H7 (cell line): ENCODE data around the gene ALDH2. TPM values are rescaled to one million over a fixed set of nuclear protein-coding genes. Genes with fewer than 3 reads are reported as not detected.
"Not testable (repeated sequence)": the region's sequence is repeated elsewhere in the genome, so short reads cannot be mapped to it uniquely, and the experiment has no call there.

Experiments used
- DNase-seq: peaks from one replicate; pipeline ENCODE4 v3.0.0; 2012
- H3K27me3 ChIP-seq: 2 replicates; pipeline ENCODE4 v1.6.0; 2011; ENCODE audit warnings: mild to moderate bottlenecking, low read length; ENCODE audit not compliant: control insufficient read depth, insufficient read depth
- H3K36me3 ChIP-seq: replicated peaks from 2 replicates; pipeline ENCODE4 v1.5.1; 2011; ENCODE audit warnings: low read length; ENCODE audit not compliant: control insufficient read depth, insufficient read depth
- H3K4me3 ChIP-seq: 2 replicates; pipeline ENCODE4 v1.5.1; 2011; ENCODE audit warnings: low read depth, mild to moderate bottlenecking, control low read depth, low read length, moderate library complexity; ENCODE audit not compliant: insufficient read depth
- total RNA-seq: library from RNA; depleted of rRNA; stranded (reverse); fragments of >200 nt; shearing (Covaris generic); gene quantifications from 2 replicates; pipeline ENCODE4 v1.2.3, GENCODE V29; 2014

The ALDH2 gene
- total RNA-seq, 1 experiment from 2014 or later, result 55.9 TPM

- Histone ChIP-seq H3K4me3 (no peak overlapping the region), H3K27me3 (no peaks in the 10 kb centered on the region), H3K36me3 (peaks cover 23% of the 10 kb centered on the region)
- no peak for DNase-seq
Measured at GRCh38 chr12:111788178-111788654, 21.5 kb downstream of the ALDH2 start.

- DNase-seq, result no peak
- peaks cover 17% of the 10 kb centered on the region for H3K36me3 ChIP-seq
- no peaks in the 10 kb centered on the region for H3K27me3 ChIP-seq
- no peak overlapping the region for H3K4me3 ChIP-seq
Measured at GRCh38 chr12:111789779-111790178, 23.0 kb downstream of the ALDH2 start.

GRCh38 chr12:111791507-111791906 lies 24.8 kb downstream of the ALDH2 start:
- DNase-seq, result no peak
- Histone ChIP-seq H3K36me3 (peaks cover 14% of the 10 kb centered on the region), H3K27me3 (no peaks in the 10 kb centered on the region), H3K4me3 (no peak overlapping the region)

- Histone ChIP-seq H3K4me3 (no peak overlapping the region), H3K27me3 (no peaks in the 10 kb centered on the region), H3K36me3 (peaks cover 14% of the 10 kb centered on the region)
- DNase-seq, result no peak
Measured at GRCh38 chr12:111792155-111792855, 25.6 kb downstream of the ALDH2 start.

GRCh38 chr12:111792856-111793235 lies 26.1 kb downstream of the ALDH2 start:
- Histone ChIP-seq H3K27me3 (no peaks in the 10 kb centered on the region), H3K36me3 (peaks cover 14% of the 10 kb centered on the region), H3K4me3 (no peak overlapping the region)
- no peak for DNase-seq

- peaks cover 11% of the 10 kb centered on the region for H3K36me3 ChIP-seq
- no peaks in the 10 kb centered on the region for H3K27me3 ChIP-seq
Measured at GRCh38 chr12:111798182-111798581, 31.4 kb downstream of the ALDH2 start.

GRCh38 chr12:111799758-111800157 lies 33.0 kb downstream of the ALDH2 start:
- H3K36me3 ChIP-seq, result peaks cover 14% of the 10 kb centered on the region
- H3K27me3 ChIP-seq, result no peaks in the 10 kb centered on the region
- DNase-seq, result no peak
- H3K4me3 ChIP-seq, result no peak overlapping the region

More at GRCh38 chr12:111798182-111798581, 31.4 kb downstream of the ALDH2 start:
- DNase-seq, result no peak
- H3K4me3 ChIP-seq, result no peak overlapping the region

- DNase-seq, result no peak
- H3K4me3 ChIP-seq, result no peak overlapping the region
- H3K36me3 ChIP-seq, result peaks cover 14% of the 10 kb centered on the region
- H3K27me3 ChIP-seq, result no peaks in the 10 kb centered on the region
Measured at GRCh38 chr12:111803038-111803626, 36.4 kb downstream of the ALDH2 start.

GRCh38 chr12:111803851-111804250 lies 37.1 kb downstream of the ALDH2 start:
- no peak for DNase-seq
- H3K36me3 ChIP-seq, result peaks cover 13% of the 10 kb centered on the region
- no peaks in the 10 kb centered on the region for H3K27me3 ChIP-seq
- H3K4me3 ChIP-seq, result no peak overlapping the region

GRCh38 chr12:111806304-111806703 lies 39.6 kb downstream of the ALDH2 start:
- no peaks in the 10 kb centered on the region for H3K27me3 ChIP-seq
- H3K4me3 ChIP-seq, result no peak overlapping the region
- DNase-seq, result no peak
- H3K36me3 ChIP-seq, result peaks cover 5% of the 10 kb centered on the region

- H3K27me3 ChIP-seq, result no peaks in the 10 kb centered on the region
- DNase-seq, result no peak
- no peak overlapping the region for H3K4me3 ChIP-seq
- H3K36me3 ChIP-seq, result peaks cover 5% of the 10 kb centered on the region
Measured at GRCh38 chr12:111807232-111807631, 40.5 kb downstream of the ALDH2 start.

- no peaks in the 10 kb centered on the region for H3K27me3 ChIP-seq
- H3K36me3 ChIP-seq, result no peaks in the 10 kb centered on the region; the same call in 1 of the 2 replicates
- no peak overlapping the region for H3K4me3 ChIP-seq
- DNase-seq, result peak; percentile 83
Measured at GRCh38 chr12:111812881-111813741, 46.4 kb downstream of the ALDH2 start.

- H3K4me3 ChIP-seq, result no peak overlapping the region
- H3K27me3 ChIP-seq, result no peaks in the 10 kb centered on the region
- DNase-seq, result no peak
- no peaks in the 10 kb centered on the region for H3K36me3 ChIP-seq
Measured at GRCh38 chr12:111816065-111816615, 49.4 kb downstream of the ALDH2 start.

- not testable (repeated sequence) for H3K4me3 ChIP-seq, DNase-seq, H3K27me3 ChIP-seq, H3K36me3 ChIP-seq
Measured at GRCh38 chr12:111816898-111817297, 50.2 kb downstream of the ALDH2 start.
